ENCODE data around the gene WWC1.

Gene WWC1

GRCh38 chr5:168291342-168291963, at the start of gene WWC1:
Gene WWC1 (plus strand): TSS chr5:168291645. CDS start chr5:168292153, 508 bp downstream.
- DNase-seq = peak; percentile 55

- no peak for DNase-seq
Measured at GRCh38 chr5:168244838-168245559, 46.4 kb upstream of the WWC1 start.

- DNase-seq = no peak
Measured at GRCh38 chr5:168249923-168250322, 41.5 kb upstream of the WWC1 start.

- DNase-seq = no peak
Measured at GRCh38 chr5:168251259-168251658, 40.2 kb upstream of the WWC1 start.

- DNase-seq = no peak
Measured at GRCh38 chr5:168254013-168254693, 37.3 kb upstream of the WWC1 start.

GRCh38 chr5:168260353-168261226, 30.9 kb upstream of the WWC1 start:
- DNase-seq = no peak

- no peak for DNase-seq
Measured at GRCh38 chr5:168261227-168261571, 30.2 kb upstream of the WWC1 start.

- DNase-seq = no peak
Measured at GRCh38 chr5:168262042-168262743, 29.3 kb upstream of the WWC1 start.

GRCh38 chr5:168263121-168263520, 28.3 kb upstream of the WWC1 start:
- no peak for DNase-seq

GRCh38 chr5:168266016-168266415, 25.4 kb upstream of the WWC1 start:
- DNase-seq = no peak

- DNase-seq = peak; percentile 64
Measured at GRCh38 chr5:168268949-168269936, 22.2 kb upstream of the WWC1 start.

GRCh38 chr5:168269937-168270330, 21.5 kb upstream of the WWC1 start:
- no peak for DNase-seq

- DNase-seq = no peak
Measured at GRCh38 chr5:168270476-168270875, 21.0 kb upstream of the WWC1 start.

- no peak for DNase-seq
Measured at GRCh38 chr5:168273056-168273980, 18.1 kb upstream of the WWC1 start.

GRCh38 chr5:168274406-168274805, 17.0 kb upstream of the WWC1 start:
- no peak for DNase-seq

GRCh38 chr5:168275940-168276339, 15.5 kb upstream of the WWC1 start:
- DNase-seq = no peak

GRCh38 chr5:168282120-168282519, 9.3 kb upstream of the WWC1 start:
- no peak for DNase-seq

- DNase-seq = no peak
Measured at GRCh38 chr5:168284809-168285208, 6.6 kb upstream of the WWC1 start.

- DNase-seq = no peak
Measured at GRCh38 chr5:168285696-168286095, 5.7 kb upstream of the WWC1 start.

- no peak for DNase-seq
Measured at GRCh38 chr5:168286386-168286785, 5.1 kb upstream of the WWC1 start.

Data from activated gamma-delta T cell treated with Interleukin-2 at 50 U/mL for 16 hours (primary cell).